Endothelial cell of umbilical vein (primary cell): ENCODE data around the gene SSBP3. TPM values are rescaled to one million over a fixed set of nuclear protein-coding genes. Genes with fewer than 3 reads are reported as not detected.

Source experiments
- BruUV-seq: library from RNA; stranded (reverse); fragments of 400-500 nt; replicated peaks from 2 replicates; lab custom pipeline; 2021; lab: Mats Ljungman, UMichigan
- CTCF ChIA-PET: fragments of 300-600, 350-600 bp; sonication (Branson Sonifier 250); formaldehyde crosslinking; loops from one replicate; lab custom pipeline; 2021; ENCODE audit warnings: antibody characterized with exemption, inconsistent platforms; lab: Charles Lee
- POLR2A ChIA-PET: fragments of 300-600, 350-600 bp; sonication (Branson Sonifier 250); formaldehyde crosslinking; loops from one replicate; lab custom pipeline; 2021; ENCODE audit warnings: antibody characterized with exemption, inconsistent platforms; lab: Charles Lee
- DNase-seq: peaks from one replicate; pipeline ENCODE4 v3.0.0-alpha.2; 2011; ENCODE audit warnings: low read depth, low spot score
- FAIRE-seq: peaks from 2 replicates; lab custom pipeline; 2011; peaks lifted over from hg19 to GRCh38; lab: Jason Lieb, UNC
- H2AFZ ChIP-seq: 2 replicates; pipeline ENCODE4 v1.6.0; 2012; ENCODE audit warnings: low read depth, low read length, control low read depth, inconsistent platforms
- H3K27ac ChIP-seq: 2 replicates; pipeline ENCODE4 v1.5.1; 2011; ENCODE audit warnings: low read depth, mild to moderate bottlenecking, control low read depth, low read length, moderate library complexity; ENCODE audit not compliant: insufficient read depth
- H3K27me3 ChIP-seq, 2 experiments: 2 replicates each; pipeline versions ENCODE4 v1.6.0 to v1.6.1; 2011; ENCODE audit warnings: low read length in 2 of 2, mixed read lengths in 1 of 2; ENCODE audit not compliant: control insufficient read depth in 2 of 2, insufficient read depth in 2 of 2
- H3K36me3 ChIP-seq, 2 experiments: 2 replicates in 1 of 2; 3 replicates in 1 of 2; pipeline ENCODE4 v1.5.1; 2011; ENCODE audit warnings: low read length in 2 of 2, mild to moderate bottlenecking in 1 of 2, moderate library complexity in 1 of 2; ENCODE audit not compliant: control insufficient read depth in 2 of 2, insufficient read depth in 2 of 2; ENCODE audit errors: extremely low read depth in 1 of 2
- H3K4me1 ChIP-seq: 3 replicates; pipeline ENCODE4 v1.5.1; 2011; ENCODE audit warnings: mild to moderate bottlenecking, low read length; ENCODE audit not compliant: control insufficient read depth, insufficient read depth; ENCODE audit errors: extremely low read depth
- H3K4me2 ChIP-seq: 2 replicates; pipeline ENCODE4 v1.6.1; 2011; ENCODE audit warnings: low read length, control low read depth, mixed read lengths; ENCODE audit not compliant: insufficient read depth
- H3K4me3 ChIP-seq, 3 experiments: fragments of 200-600 bp in 1 of 3; sonication (generic), shearing (Covaris generic) in 1 of 3; replicated peaks in 1 of 3; 2 replicates each; pipeline ENCODE4 v1.5.1; 2011 to 2016; ENCODE audit warnings: control low read depth in 3 of 3, low read length in 3 of 3, mild to moderate bottlenecking in 2 of 3, inconsistent platforms in 1 of 3, low read depth in 1 of 3, moderate library complexity in 1 of 3; ENCODE audit not compliant: insufficient read depth in 1 of 3
- H3K79me2 ChIP-seq: 2 replicates; pipeline ENCODE4 v1.6.0; 2012; ENCODE audit warnings: low read length, inconsistent platforms; ENCODE audit not compliant: control insufficient read depth, insufficient read depth
- H3K9ac ChIP-seq: replicated peaks from 2 replicates; pipeline ENCODE3; 2011; ENCODE audit warnings: low read length, control low read depth; ENCODE audit not compliant: insufficient read depth; ENCODE audit errors: extremely low read depth
- H3K9me1 ChIP-seq: replicated peaks from 3 replicates; pipeline ENCODE4 v1.6.0; 2011; ENCODE audit warnings: mild to moderate bottlenecking, low read length; ENCODE audit not compliant: control insufficient read depth, insufficient read depth; ENCODE audit errors: extremely low read depth
- H3K9me3 ChIP-seq: replicated peaks from 2 replicates; pipeline ENCODE4 v1.5.1; 2012; ENCODE audit warnings: low read length, inconsistent platforms; ENCODE audit not compliant: control insufficient read depth, insufficient read depth
- H4K20me1 ChIP-seq: replicated peaks from 2 replicates; pipeline ENCODE3; 2011; ENCODE audit warnings: mild to moderate bottlenecking, low read length; ENCODE audit not compliant: control insufficient read depth, insufficient read depth; ENCODE audit errors: extremely low read depth
- CTCF ChIP-seq, 2 donors: IDR thresholded peaks; 1 replicate in 1 of 2; 2 replicates in 1 of 2; pipeline ENCODE4 v1.5.1; 2011; ENCODE audit warnings: low read length in 2 of 2, mild to moderate bottlenecking in 2 of 2, moderate library complexity in 2 of 2, control low read depth in 1 of 2, inconsistent platforms in 1 of 2, low read depth in 1 of 2; ENCODE audit not compliant: insufficient read depth in 1 of 2; ENCODE audit errors: extremely low read depth in 1 of 2
- EZH2 ChIP-seq: IDR thresholded peaks from 2 replicates; pipeline ENCODE4 v1.6.1; 2012; ENCODE audit warnings: borderline replicate concordance, low read depth, mild to moderate bottlenecking, moderate library complexity, low read length, inconsistent platforms; ENCODE audit not compliant: severe bottlenecking
- FOS ChIP-seq: IDR thresholded peaks from 2 replicates; pipeline ENCODE4 v1.6.1; 2011; ENCODE audit warnings: mild to moderate bottlenecking, low read length, moderate library complexity, borderline replicate concordance; ENCODE audit not compliant: insufficient read depth
- GATA2 ChIP-seq: IDR thresholded peaks from 2 replicates; pipeline ENCODE4 v1.7.0; 2011; ENCODE audit warnings: low read depth, mild to moderate bottlenecking, moderate library complexity, mixed read lengths, low read length; ENCODE audit not compliant: insufficient read length, insufficient read depth
- JUN ChIP-seq: IDR thresholded peaks from 2 replicates; pipeline ENCODE4 v1.6.1; 2011; ENCODE audit warnings: borderline replicate concordance, low read depth; ENCODE audit not compliant: insufficient read length, insufficient read depth
- MAX ChIP-seq: IDR thresholded peaks from 2 replicates; pipeline ENCODE4 v1.6.1; 2011; ENCODE audit not compliant: insufficient read depth, insufficient read length
- MYC ChIP-seq: IDR thresholded peaks from one replicate; pipeline ENCODE4 v1.6.1; 2011; ENCODE audit warnings: mild to moderate bottlenecking, low read depth, low read length
- POLR2A ChIP-seq: IDR thresholded peaks from 2 replicates; pipeline ENCODE4 v1.6.1; 2012; ENCODE audit warnings: low read depth, mild to moderate bottlenecking, control low read depth, low read length
- POLR2AphosphoS5 ChIP-seq: IDR thresholded peaks from 2 replicates; pipeline ENCODE4 v1.6.1; 2012; ENCODE audit warnings: low read depth, mild to moderate bottlenecking, control low read depth, low read length, moderate library complexity; ENCODE audit not compliant: insufficient read depth
- dilution Hi-C: fragments of 300-500 bp; cut with MboI; formaldehyde crosslinking; loops from one replicate; pipeline ENCODE4 v1.15.0; 2019; ENCODE audit warnings: low sequenced_read_pairs; ENCODE audit not compliant: extremely low pct_ligation_motif_present
- intact Hi-C: fragments of 100-400 bp; cut with micrococcal nuclease; formaldehyde crosslinking; loops from one replicate; pipeline ENCODE4 v1.10.0; 2022
- polyA plus RNA-seq, 4 experiments: library from polyadenylated mRNA; depleted of rRNA in 3 of 4; stranded (reverse) in 3 of 4; unstranded in 1 of 4; fragments of >200 nt; gene quantifications; 2 replicates each; pipeline versions ENCODE4 v1.2.1 to v1.2.3, GENCODE V29; 2011 to 2012; ENCODE audit warnings: missing spikeins in 1 of 4
- total RNA-seq: library from RNA; stranded (reverse); gene quantifications from 2 replicates; pipeline ENCODE4 v1.2.3, GENCODE V29; 2021

The SSBP3 gene
- total and polyA plus RNA-seq, 2 donors (not counting 3 experiments of a cell fraction or from before 2014, with no cell fraction given) = 44.9 to 59.4 TPM

GRCh38 chr1:54222711-54223110 is 183.5 kb downstream of the SSBP3 start:
- no peaks in the 10 kb centered on the region for H4K20me1 ChIP-seq
- H3K4me2 ChIP-seq = no peak overlapping the region
- BruUV-seq = no TSS peak
- ChIA-PET POLR2A (no interaction called here), CTCF (interaction anchor here (1.6 kb wide), 1 partner anchor 12 kb away, joined by 3 read pairs; no protein-coding TSS in a partner anchor)
- no peak overlapping the region for H2AFZ ChIP-seq
- dilution Hi-C loops (no loop called here), intact Hi-C loops (no loop called here)
- no peaks in the 10 kb centered on the region for H3K79me2 ChIP-seq
- FAIRE-seq (no peak), DNase-seq (no peak)
- H3K4me1 ChIP-seq = peaks cover 3% of the 10 kb centered on the region
- no peaks in the 10 kb centered on the region for H3K9me1 ChIP-seq
- TF ChIP-seq MYC (no peak), JUN (no peak), FOS (no peak), POLR2A (no peak), CTCF (IDR thresholded peaks at IDR 0.05; ENCODE audit: extremely low read depth in 1 of 2, insufficient read depth in 1 of 2, low read depth in 1 of 2, low read length in 2 of 2) (no peak)
- H3K27me3 ChIP-seq = no peaks in the 10 kb centered on the region
- H3K36me3 ChIP-seq = peaks cover 3 to 8% of the 10 kb centered on the region in 2 experiments
- H3K4me3 ChIP-seq = no peak overlapping the region
- no peak overlapping the region for H3K27ac ChIP-seq
- no peak overlapping the region for H3K9ac ChIP-seq
- H3K9me3 ChIP-seq = no peaks in the 10 kb centered on the region

GRCh38 chr1:54221867-54222484 is 184.2 kb downstream of the SSBP3 start:
- Histone ChIP-seq H3K36me3 (peaks cover 3 to 14% of the 10 kb centered on the region in 2 experiments), H3K4me2 (no peak overlapping the region), H3K4me3 (no peak overlapping the region), H3K27ac (no peak overlapping the region), H4K20me1 (no peaks in the 10 kb centered on the region), H3K27me3 (no peaks in the 10 kb centered on the region), H3K79me2 (no peaks in the 10 kb centered on the region), H3K9me1 (no peaks in the 10 kb centered on the region), H3K4me1 (peaks cover 3% of the 10 kb centered on the region), H3K9me3 (no peaks in the 10 kb centered on the region), H2AFZ (no peak overlapping the region), H3K9ac (no peak overlapping the region)
- CTCF ChIA-PET = interaction anchor here (1.1 to 3.3 kb wide), 3 partner anchors 8 to 114 kb away, joined by 3 to 8 read pairs (median 3); no protein-coding TSS in a partner anchor
- BruUV-seq = no TSS peak
- FAIRE-seq (no peak), DNase-seq (no peak)
- POLR2A ChIA-PET = no interaction called here
- intact Hi-C loops = no loop called here
- TF ChIP-seq EZH2 (no peak), JUN (no peak), POLR2A (no peak), POLR2AphosphoS5 (no peak), MAX (no peak), GATA2 (no peak), CTCF (IDR thresholded peaks at IDR 0.05; ENCODE audit: extremely low read depth in 1 of 2, insufficient read depth in 1 of 2, low read depth in 1 of 2, low read length in 2 of 2) (no peak), FOS (no peak), MYC (no peak)
- dilution Hi-C loops = no loop called here
